HepG2 (cell line): ENCODE data around the gene RNASE7. TPM values are rescaled to one million over a fixed set of nuclear protein-coding genes. Genes with fewer than 3 reads are reported as not detected.

Experiments used
- ATAC-seq: fragments of 200-7000 bp; cut with Tn5 transposase; 3 replicates; pipeline ENCODE4 v1.9.1; 2020; ENCODE audit warnings: mild to moderate bottlenecking, moderate library complexity
- BruUV-seq: library from RNA; stranded (reverse); fragments of 400-500 nt; replicated peaks from 2 replicates; lab custom pipeline; 2021; lab: Mats Ljungman, UMichigan
- CTCF ChIA-PET: fragments of 300-600 bp; formaldehyde crosslinking; extraction: SDS; loops from one replicate; lab custom pipeline; 2021; ENCODE audit warnings: low total read pairs, inconsistent platforms, low intra/inter-chr PET ratio; lab: Yijun Ruan, JAX
- POLR2A ChIA-PET: fragments of 350-600 bp; sonication (Branson Sonifier 250); formaldehyde crosslinking; loops from one replicate; lab custom pipeline; 2020; ENCODE audit warnings: antibody characterized with exemption, inconsistent platforms; lab: Yijun Ruan, JAX
- DNase-seq: peaks from one replicate; pipeline ENCODE4 v3.0.0-alpha.2; 2015; ENCODE audit warnings: low spot score
- FAIRE-seq: peaks from 3 replicates; lab custom pipeline; 2011; peaks lifted over from hg19 to GRCh38; lab: Jason Lieb, UNC
- H2AFZ ChIP-seq: one replicate; pipeline ENCODE4 v1.6.1; 2011; ENCODE audit warnings: low read length, inconsistent platforms
- H3K27ac ChIP-seq: fragments of 300-600 bp; 3 replicates; pipeline ENCODE4 v1.8.0; 2011; ENCODE audit warnings: mixed run types, mild to moderate bottlenecking, mixed read lengths, low read length, inconsistent platforms; ENCODE audit not compliant: insufficient read depth; ENCODE audit errors: extremely low read length
- H3K27me3 ChIP-seq, 2 experiments: fragments of 200-600 bp in 1 of 2; 2 replicates in 1 of 2; 3 replicates in 1 of 2; pipeline versions ENCODE4 v1.6.0 to v1.8.0; 2011; ENCODE audit warnings: low read length in 2 of 2, mild to moderate bottlenecking in 2 of 2, moderate library complexity in 2 of 2, inconsistent platforms in 1 of 2; ENCODE audit not compliant: insufficient read depth in 2 of 2, control insufficient read depth in 1 of 2
- H3K36me3 ChIP-seq, 2 experiments: fragments of 200-600 bp in 1 of 2; replicated peaks in 1 of 2; 2 replicates in 1 of 2; 3 replicates in 1 of 2; pipeline versions ENCODE4 v1.5.1 to v1.8.0; 2011; ENCODE audit warnings: low read length in 2 of 2, inconsistent platforms in 1 of 2; ENCODE audit not compliant: insufficient read depth in 2 of 2, control insufficient read depth in 1 of 2
- H3K4me1 ChIP-seq: 2 replicates; pipeline ENCODE4 v1.5.1; 2012; ENCODE audit warnings: low read length, inconsistent platforms; ENCODE audit not compliant: insufficient read depth
- H3K4me2 ChIP-seq: 2 replicates; pipeline ENCODE4 v1.6.0; 2011; ENCODE audit warnings: low read depth, low read length, inconsistent platforms
- H3K4me3 ChIP-seq, 3 experiments: fragments of 200-600 bp in 1 of 3; sonication (generic), shearing (Covaris generic) in 1 of 3; replicated peaks in 1 of 3; 2 replicates each; pipeline ENCODE4 v1.5.1; 2011 to 2016; ENCODE audit warnings: low read length in 3 of 3, inconsistent platforms in 2 of 3, low read depth in 2 of 3, mild to moderate bottlenecking in 2 of 3, control low read depth in 1 of 3, mixed read lengths in 1 of 3; ENCODE audit not compliant: insufficient read depth in 1 of 3
- H3K79me2 ChIP-seq: one replicate; pipeline ENCODE4 v1.6.1; 2011; ENCODE audit warnings: low read length, inconsistent platforms; ENCODE audit not compliant: insufficient read depth
- H3K9ac ChIP-seq: 2 replicates; pipeline ENCODE4 v1.6.0; 2011; ENCODE audit warnings: mild to moderate bottlenecking, low read depth, low read length, inconsistent platforms; ENCODE audit not compliant: insufficient read depth
- H3K9me3 ChIP-seq: 2 replicates; pipeline ENCODE4 v1.5.1; 2012; ENCODE audit warnings: mild to moderate bottlenecking, low read length
- H4K20me1 ChIP-seq: 2 replicates; pipeline ENCODE4 v1.6.0; 2011; ENCODE audit warnings: inconsistent platforms, mild to moderate bottlenecking, low read length, moderate library complexity; ENCODE audit not compliant: insufficient read depth
- AGO1 ChIP-seq: fragments of 200-400 bp; formaldehyde crosslinking; IDR thresholded peaks from 2 replicates; pipeline ENCODE4 v1.6.1; 2017; ENCODE audit warnings: mild to moderate bottlenecking, low read depth, low read length, moderate library complexity; ENCODE audit not compliant: poor library complexity, severe bottlenecking
- AGO2 ChIP-seq: fragments of 200-400 bp; formaldehyde crosslinking; optimal IDR thresholded peaks from 2 replicates; pipeline ENCODE3; 2017; ENCODE audit warnings: mild to moderate bottlenecking, low read depth, low read length, moderate library complexity
- HIVEP1 ChIP-seq: sonication (generic); formaldehyde crosslinking; IDR thresholded peaks from 2 replicates; pipeline ENCODE4 v1.4.0; 2020; ENCODE audit warnings: mild to moderate bottlenecking, missing genetic modification reagents
- HOXA3 ChIP-seq: sonication (generic); formaldehyde crosslinking; IDR thresholded peaks from 2 replicates; pipeline ENCODE4 v1.5.0; 2020; ENCODE audit warnings: missing genetic modification reagents
- PTBP1 ChIP-seq: fragments of 200-400 bp; formaldehyde crosslinking; IDR thresholded peaks from 2 replicates; pipeline ENCODE4 v1.6.1; 2018; ENCODE audit warnings: low read length, low read depth; ENCODE audit not compliant: poor library complexity, severe bottlenecking
- RBFOX2 ChIP-seq: fragments of 200-400 bp; formaldehyde crosslinking; IDR thresholded peaks from 2 replicates; pipeline ENCODE4 v1.6.1; 2017; ENCODE audit warnings: low read depth, mild to moderate bottlenecking, low read length
- RBM22 ChIP-seq: fragments of 200-400 bp; formaldehyde crosslinking; optimal IDR thresholded peaks from 2 replicates; pipeline ENCODE3; 2017; ENCODE audit warnings: mild to moderate bottlenecking, low read length, moderate library complexity
- SAFB2 ChIP-seq: sonication (generic); formaldehyde crosslinking; IDR thresholded peaks from 2 replicates; pipeline ENCODE4 v1.5.1; 2020; ENCODE audit warnings: missing genetic modification reagents, low read depth, mild to moderate bottlenecking, borderline replicate concordance
- TEAD3 ChIP-seq: optimal IDR thresholded peaks from 2 replicates; pipeline ENCODE3; 2016; ENCODE audit warnings: borderline replicate concordance
- TMF1 ChIP-seq: sonication (generic); formaldehyde crosslinking; IDR thresholded peaks from 2 replicates; pipeline ENCODE4 v1.8.1; 2022; ENCODE audit warnings: low read depth, missing genetic modification reagents
- ZC3H13 ChIP-seq: sonication (generic); formaldehyde crosslinking; IDR thresholded peaks from 2 replicates; pipeline ENCODE4 v1.8.1; 2023; ENCODE audit warnings: mild to moderate bottlenecking, missing genetic modification reagents, moderate library complexity
- ZNF350 ChIP-seq: sonication (generic); formaldehyde crosslinking; IDR thresholded peaks from 2 replicates; pipeline ENCODE4 v1.4.0; 2020; ENCODE audit warnings: mild to moderate bottlenecking, low read depth, missing genetic modification reagents, borderline replicate concordance
- ZNF430 ChIP-seq: sonication (generic); formaldehyde crosslinking; IDR thresholded peaks from 2 replicates; pipeline ENCODE4 v1.9.0; 2021; ENCODE audit warnings: mild to moderate bottlenecking, missing genetic modification reagents
- ZNF557 ChIP-seq: sonication (generic); formaldehyde crosslinking; IDR thresholded peaks from 2 replicates; pipeline ENCODE4 v1.4.0; 2020; ENCODE audit warnings: missing genetic modification reagents
- ZNF768 ChIP-seq: sonication (generic); formaldehyde crosslinking; IDR thresholded peaks from 2 replicates; pipeline ENCODE4 v1.4.0; 2020; ENCODE audit warnings: missing genetic modification reagents
- WGBS: methylation state at CpG from one replicate; pipeline ENCODE4 v1.1.6; 2017; ENCODE audit warnings: low lambda C conversion rate; 5-methylcytosine and 5-hydroxymethylcytosine counted together
- in situ Hi-C: cut with HindIII; loops from 2 replicates; pipeline ENCODE4 v1.10.0; 2017; ENCODE audit warnings: low pct_unique_long_range_greater_than_20kb; ENCODE audit not compliant: extremely low pct_ligation_motif_present
- intact Hi-C: fragments of 100-400 bp; cut with micrococcal nuclease; formaldehyde crosslinking; loops from one replicate; pipeline ENCODE4 v1.10.0; 2022; ENCODE audit not compliant: unreplicated experiment
- polyA plus RNA-seq, 8 experiments: library from polyadenylated mRNA; depleted of rRNA in 3 of 8; stranded (reverse) in 7 of 8; unstranded in 1 of 8; fragments of >200 nt; fragmentation: Illumina TruSeq in 4 of 8; extraction: Trizol in 4 of 8; gene quantifications; 2 replicates each; pipeline versions ENCODE4 v1.2.1 to v1.2.3, GENCODE V29; 2011 to 2016; ENCODE audit warnings: low read depth in 4 of 8, missing spikeins in 1 of 8, mixed read lengths in 1 of 8; ENCODE audit not compliant: insufficient read depth in 1 of 8
- total RNA-seq, 5 experiments: library from RNA; depleted of rRNA; stranded (reverse); fragments of >200 nt; fragmentation: Illumina TruSeq; extraction: Trizol; gene quantifications; 2 replicates each; pipeline ENCODE4 v1.2.3, GENCODE V29; 2016; ENCODE audit warnings: low read depth in 1 of 5
- TF ChIP-seq, protein P1 (sequence below): IDR thresholded peaks from 2 replicates; pipeline ENCODE4 v1.6.1; 2016; ENCODE audit warnings: missing compliant biosample characterization, missing genetic modification reagents, borderline replicate concordance
- TF ChIP-seq, protein P2 (sequence below): sonication (generic); formaldehyde crosslinking; IDR thresholded peaks from 2 replicates; pipeline ENCODE4 v1.5.1; 2020; ENCODE audit warnings: mild to moderate bottlenecking, missing genetic modification reagents, moderate library complexity

RNASE7 gene
- total and polyA plus RNA-seq, 2 of the 13 experiments (the other 11 are each of a cell fraction or from before 2014, with no cell fraction given): 0.04 TPM; not detected in 1

DNA sequence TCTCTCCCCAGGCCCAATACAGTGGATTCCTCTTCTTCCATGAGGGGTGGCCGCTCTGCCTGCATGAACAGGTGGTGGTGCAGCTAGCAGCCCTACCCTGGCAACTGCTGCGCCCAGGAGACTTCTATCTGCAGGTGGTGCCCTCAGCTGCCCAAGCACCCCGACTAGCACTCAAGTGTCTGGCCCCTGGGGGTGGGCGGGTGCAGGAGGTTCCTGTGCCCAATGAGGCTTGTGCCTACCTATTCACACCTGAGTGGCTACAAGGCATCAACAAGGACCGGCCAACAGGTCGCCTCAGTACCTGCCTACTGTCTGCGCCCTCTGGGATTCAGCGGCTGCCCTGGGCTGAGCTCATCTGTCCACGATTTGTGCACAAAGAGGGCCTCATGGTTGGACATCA, 31.8 kb downstream of the RNASE7 start (continued):
- no peak for TF ChIP-seq HOXA3 (CRISPR knock-in tag)
- TF ChIP-seq, protein P1, sequence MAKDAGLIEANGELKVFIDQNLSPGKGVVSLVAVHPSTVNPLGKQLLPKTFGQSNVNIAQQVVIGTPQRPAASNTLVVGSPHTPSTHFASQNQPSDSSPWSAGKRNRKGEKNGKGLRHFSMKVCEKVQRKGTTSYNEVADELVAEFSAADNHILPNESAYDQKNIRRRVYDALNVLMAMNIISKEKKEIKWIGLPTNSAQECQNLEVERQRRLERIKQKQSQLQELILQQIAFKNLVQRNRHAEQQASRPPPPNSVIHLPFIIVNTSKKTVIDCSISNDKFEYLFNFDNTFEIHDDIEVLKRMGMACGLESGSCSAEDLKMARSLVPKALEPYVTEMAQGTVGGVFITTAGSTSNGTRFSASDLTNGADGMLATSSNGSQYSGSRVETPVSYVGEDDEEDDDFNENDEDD: no peak

DNA sequence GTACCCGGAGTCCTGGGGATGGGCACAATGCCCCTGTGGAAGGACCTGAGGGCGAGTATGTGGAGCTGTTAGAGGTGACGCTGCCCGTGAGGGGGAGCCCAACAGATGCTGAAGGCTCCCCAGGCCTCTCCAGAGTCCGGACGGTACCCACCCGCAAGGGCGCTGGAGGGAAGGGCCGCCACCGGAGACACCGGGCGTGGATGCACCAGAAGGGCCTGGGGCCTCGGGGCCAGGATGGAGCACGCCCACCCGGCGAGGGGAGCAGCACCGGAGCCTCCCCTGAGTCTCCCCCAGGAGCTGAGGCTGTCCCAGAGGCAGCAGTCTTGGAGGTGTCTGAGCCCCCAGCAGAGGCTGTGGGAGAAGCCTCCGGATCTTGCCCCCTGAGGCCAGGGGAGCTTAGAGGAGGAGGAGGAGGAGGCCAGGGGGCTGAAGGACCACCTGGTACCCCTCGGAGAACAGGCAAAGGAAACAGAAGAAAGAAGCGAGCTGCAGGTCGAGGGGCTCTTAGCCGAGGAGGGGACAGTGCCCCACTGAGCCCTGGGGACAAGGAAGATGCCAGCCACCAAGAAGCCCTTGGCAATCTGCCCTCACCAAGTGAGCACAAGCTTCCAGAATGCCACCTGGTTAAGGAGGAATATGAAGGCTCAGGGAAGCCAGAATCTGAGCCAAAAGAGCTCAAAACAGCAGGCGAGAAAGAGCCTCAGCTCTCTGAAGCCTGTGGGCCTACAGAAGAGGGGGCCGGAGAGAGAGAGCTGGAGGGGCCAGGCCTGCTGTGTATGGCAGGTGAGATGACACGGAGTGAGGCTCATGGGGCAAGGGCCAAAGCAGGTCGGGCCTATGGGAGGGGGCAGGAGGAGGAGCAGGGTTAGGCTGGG, 32.5 kb downstream of the RNASE7 start:
- Histone ChIP-seq H3K27ac (no peak overlapping the region), H3K4me3 (no peak overlapping the region), H3K9me3 (no peaks in the 10 kb centered on the region), H3K9ac (no peak overlapping the region), H3K27me3 (peaks cover 0 to 3% of the 10 kb centered on the region in 2 experiments; a peak in 1 of 5 replicates), H3K4me2 (no peak overlapping the region), H2AFZ (no peak overlapping the region), H3K79me2 (peaks cover 6% of the 10 kb centered on the region), H3K4me1 (peaks cover 22% of the 10 kb centered on the region), H3K36me3 (peaks cover 29 to 53% of the 10 kb centered on the region in 2 experiments), H4K20me1 (no peaks in the 10 kb centered on the region)
- FAIRE-seq (no peak), DNase-seq (no peak), ATAC-seq (no peak)
- 91% methylated on average over 26 of the region's 26 CpGs for WGBS
- intact Hi-C loops: no loop called here
- ChIA-PET POLR2A (interaction anchor here (0.9 to 1.8 kb wide), 6 partner anchors 9 to 59 kb away, joined by 3 to 8 read pairs (median 4); no protein-coding TSS in a partner anchor), CTCF (no interaction called here)
- in situ Hi-C loops: no loop called here
- BruUV-seq: no TSS peak
- TF ChIP-seq ZNF430 (CRISPR knock-in tag) (no peak), RBFOX2 (peak; percentile 63; the same call in 1 of the 2 replicates), ZNF768 (CRISPR knock-in tag) (0 out of 2 replicates have a peak, but pooled peaks have one; percentile 25), ZC3H13 (peak; percentile 88), ZNF557 (CRISPR knock-in tag) (no peak), AGO1 (peak; percentile 26), TEAD3 (CRISPR knock-in tag) (peak; percentile 12), HIVEP1 (CRISPR knock-in tag) (peak; percentile 31; the same call in 1 of the 2 replicates), RBM22 (peak; percentile 64), AGO2 (peak; percentile 83), PTBP1 (no peak), TMF1 (0 out of 2 replicates have a peak, but pooled peaks have one; percentile 3), ZNF350 (CRISPR knock-in tag) (0 out of 2 replicates have a peak, but pooled peaks have one; percentile 5), SAFB2 (CRISPR knock-in tag) (0 out of 2 replicates have a peak, but pooled peaks have one; percentile 40)
- TF ChIP-seq, protein P2, sequence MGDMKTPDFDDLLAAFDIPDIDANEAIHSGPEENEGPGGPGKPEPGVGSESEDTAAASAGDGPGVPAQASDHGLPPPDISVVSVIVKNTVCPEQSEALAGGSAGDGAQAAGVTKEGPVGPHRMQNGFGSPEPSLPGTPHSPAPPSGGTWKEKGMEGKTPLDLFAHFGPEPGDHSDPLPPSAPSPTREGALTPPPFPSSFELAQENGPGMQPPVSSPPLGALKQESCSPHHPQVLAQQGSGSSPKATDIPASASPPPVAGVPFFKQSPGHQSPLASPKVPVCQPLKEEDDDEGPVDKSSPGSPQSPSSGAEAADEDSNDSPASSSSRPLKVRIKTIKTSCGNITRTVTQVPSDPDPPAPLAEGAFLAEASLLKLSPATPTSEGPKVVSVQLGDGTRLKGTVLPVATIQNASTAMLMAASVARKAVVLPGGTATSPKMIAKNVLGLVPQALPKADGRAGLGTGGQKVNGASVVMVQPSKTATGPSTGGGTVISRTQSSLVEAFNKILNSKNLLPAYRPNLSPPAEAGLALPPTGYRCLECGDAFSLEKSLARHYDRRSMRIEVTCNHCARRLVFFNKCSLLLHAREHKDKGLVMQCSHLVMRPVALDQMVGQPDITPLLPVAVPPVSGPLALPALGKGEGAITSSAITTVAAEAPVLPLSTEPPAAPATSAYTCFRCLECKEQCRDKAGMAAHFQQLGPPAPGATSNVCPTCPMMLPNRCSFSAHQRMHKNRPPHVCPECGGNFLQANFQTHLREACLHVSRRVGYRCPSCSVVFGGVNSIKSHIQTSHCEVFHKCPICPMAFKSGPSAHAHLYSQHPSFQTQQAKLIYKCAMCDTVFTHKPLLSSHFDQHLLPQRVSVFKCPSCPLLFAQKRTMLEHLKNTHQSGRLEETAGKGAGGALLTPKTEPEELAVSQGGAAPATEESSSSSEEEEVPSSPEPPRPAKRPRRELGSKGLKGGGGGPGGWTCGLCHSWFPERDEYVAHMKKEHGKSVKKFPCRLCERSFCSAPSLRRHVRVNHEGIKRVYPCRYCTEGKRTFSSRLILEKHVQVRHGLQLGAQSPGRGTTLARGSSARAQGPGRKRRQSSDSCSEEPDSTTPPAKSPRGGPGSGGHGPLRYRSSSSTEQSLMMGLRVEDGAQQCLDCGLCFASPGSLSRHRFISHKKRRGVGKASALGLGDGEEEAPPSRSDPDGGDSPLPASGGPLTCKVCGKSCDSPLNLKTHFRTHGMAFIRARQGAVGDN (CRISPR knock-in tag): peak; percentile 27
